NCI-H2196 (cell line): ENCODE results near the gene LRRC40.
"Not testable (repeated sequence)": the region's sequence is repeated elsewhere in the genome, so short reads cannot be mapped to it uniquely, and the experiment has no call there.

Experiments
- DNase-seq: peaks from one replicate; lab custom pipeline; 2025; ENCODE audit not compliant: unreplicated experiment; lab: John Stamatoyannopoulos, UW

Gene LRRC40

DNA sequence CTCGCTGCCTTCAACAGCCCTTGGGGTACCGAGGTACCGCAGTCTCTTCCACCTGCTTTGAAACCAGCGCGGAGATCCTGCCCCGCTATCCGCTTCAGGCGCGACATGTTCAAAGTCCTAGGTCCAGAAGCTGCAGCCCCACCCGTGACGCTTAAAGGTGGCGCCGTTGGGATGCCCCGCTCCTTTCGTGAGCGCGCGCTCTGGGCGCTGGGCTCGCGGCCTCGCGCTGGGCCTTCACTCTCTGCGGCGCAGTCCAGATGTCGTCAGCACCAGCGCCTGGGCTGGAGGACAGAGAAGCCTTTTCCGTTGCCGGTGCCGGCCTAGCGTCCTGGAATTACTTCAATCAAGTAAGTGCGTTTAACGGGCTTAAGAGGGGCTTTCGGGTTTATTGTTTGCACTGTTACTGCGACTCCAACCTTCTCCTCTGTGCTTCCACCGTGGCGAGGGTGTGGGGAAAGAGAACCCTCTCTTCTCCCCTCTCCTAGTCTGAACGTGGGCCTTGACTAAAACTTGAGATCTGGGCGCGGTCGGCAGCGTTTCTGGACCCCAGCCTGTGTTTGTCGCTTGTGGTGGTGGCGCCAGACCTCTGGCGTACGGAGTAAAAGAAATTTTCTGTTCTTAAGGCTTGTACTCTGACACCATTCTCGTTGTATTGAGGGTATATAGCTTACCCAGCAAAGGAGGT is at the start of gene LRRC40:
TSS of gene LRRC40 (minus strand) at position 146 of the 685 bp plus-strand sequence. CDS start at position 107, 39 bp downstream.
- peak; percentile 97 for DNase-seq

DNA sequence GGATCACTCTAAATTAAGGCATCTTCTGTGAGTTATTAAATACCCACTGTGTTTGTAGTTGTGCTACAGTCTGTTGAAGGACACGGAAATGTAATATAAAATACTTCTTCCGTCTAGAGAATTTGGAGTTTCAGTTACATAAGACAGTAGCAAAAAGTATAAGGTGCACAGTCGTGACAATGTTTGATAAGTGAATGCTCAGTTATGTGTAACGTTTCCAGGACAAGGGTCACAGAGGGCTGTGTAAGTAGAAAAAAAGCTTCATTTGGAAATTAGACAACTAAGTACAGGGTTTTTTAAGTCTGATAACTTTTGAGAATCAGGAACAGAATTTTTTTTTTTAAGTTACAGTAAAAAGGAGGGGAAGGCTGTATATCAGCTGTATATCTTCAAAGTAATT is 43.4 kb upstream of the LRRC40 start:
- DNase-seq: no peak

DNA sequence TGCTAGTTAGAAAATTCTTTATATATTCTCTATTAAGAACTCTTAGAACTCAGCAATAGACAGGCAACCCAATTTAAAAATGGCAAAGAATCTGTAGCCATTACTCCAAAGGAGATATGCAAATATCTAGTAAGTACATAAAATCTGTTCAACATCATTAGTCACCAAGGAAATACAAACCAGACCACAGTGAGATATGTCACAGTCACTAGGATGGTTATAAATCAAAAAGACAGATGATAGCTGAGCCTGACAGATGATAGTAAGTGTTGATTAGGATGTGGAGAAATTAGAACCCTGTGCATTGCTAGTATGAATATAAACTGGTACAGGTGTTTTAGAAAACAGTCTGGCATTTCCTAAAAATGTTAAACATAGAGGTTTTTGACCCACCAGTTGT is 42.4 kb upstream of the LRRC40 start:
- DNase-seq: no peak

DNA sequence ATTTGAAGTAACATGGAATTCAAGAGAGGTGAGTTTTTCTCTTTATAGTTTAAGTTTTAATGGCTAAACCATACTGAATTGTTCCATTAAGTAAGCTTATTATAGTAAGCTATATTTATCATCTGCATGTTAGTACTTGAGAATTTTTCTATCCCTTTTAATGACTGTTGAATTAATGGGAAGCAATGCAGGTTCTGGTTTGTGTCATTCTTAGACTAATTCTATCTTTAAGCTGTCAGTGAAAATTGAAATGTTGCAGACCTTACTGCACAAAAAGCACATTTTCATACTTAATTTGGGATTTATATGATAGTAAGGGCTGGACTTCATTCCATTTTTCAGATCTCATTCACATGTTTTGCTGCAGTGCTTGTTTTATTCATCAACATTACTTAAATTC is 41.7 kb upstream of the LRRC40 start:
- no peak for DNase-seq

DNA sequence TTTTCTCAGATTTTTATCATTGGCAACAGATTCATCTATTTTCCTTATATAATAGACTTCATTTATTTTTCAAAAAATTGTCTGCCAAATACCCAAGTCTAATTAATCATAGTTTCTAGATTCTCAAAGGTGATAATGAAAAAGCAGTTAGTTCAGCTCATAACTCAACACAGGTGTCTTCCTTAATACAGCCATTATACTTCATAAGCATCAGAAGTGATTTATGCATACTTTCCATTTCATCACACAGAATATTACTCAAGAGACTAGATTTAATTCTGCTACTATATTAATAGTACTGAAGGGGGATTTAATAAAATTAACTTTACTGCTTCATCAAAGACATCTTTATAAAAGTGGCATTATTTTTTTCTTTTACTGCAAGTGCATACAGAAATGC is 34.6 kb upstream of the LRRC40 start:
- no peak for DNase-seq

DNA sequence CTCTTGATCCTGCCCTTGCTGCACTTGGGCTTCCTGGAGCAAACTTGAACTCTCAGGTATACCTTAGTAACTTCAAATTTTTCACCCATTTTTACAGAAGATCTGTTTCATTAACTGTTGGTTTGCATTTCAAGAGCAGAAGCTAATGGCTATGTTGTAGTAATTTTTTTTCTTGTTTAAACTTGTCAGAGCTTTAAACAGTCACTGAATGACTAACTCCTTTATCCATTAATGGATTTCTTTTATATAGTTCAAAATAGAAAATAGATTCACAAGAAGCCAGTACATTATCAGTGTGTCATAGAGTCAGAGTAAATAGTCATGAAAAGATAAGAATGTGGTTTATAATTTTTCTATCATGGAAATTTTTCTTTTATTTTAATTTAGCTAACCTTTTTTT is 29.4 kb upstream of the LRRC40 start:
- no peak for DNase-seq

DNA sequence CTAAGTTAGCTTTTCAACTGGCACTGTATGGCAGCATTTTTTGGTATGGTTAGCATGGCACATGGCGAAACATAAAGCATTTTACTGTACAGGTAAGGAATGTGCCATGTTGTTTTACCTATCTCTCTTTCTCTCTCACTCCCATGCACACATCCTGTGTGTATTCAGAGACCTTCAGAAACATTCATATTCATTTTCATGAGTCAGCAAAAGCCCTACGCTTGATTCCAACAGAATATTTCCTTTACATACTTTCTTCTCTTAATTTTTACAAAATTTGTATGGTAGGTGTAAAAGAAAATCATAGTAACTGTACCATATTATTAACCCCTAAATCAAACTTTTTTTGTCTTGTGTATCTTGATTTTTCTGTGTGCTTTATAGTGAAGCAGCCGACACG is 26.1 kb upstream of the LRRC40 start:
- DNase-seq: no peak

DNA sequence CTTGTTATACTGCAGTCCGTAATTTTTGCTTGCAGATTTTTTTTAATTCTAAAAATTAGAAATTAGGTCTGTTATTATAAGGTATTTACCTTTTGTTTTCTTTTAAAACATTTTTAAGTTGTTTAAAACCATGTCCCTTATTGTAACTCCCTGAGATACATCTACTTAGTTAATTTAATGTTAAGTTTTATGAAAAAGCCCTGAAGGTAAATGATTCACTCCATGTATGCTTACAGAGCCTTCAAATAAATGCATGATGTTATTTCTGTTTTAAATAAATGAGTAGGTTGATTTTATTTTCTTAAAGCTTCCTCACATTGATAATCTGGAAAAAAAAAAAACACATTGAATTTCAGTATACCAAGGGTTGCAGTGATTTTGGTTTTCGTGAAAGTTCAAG is 23.3 kb upstream of the LRRC40 start:
- no peak for DNase-seq

DNA sequence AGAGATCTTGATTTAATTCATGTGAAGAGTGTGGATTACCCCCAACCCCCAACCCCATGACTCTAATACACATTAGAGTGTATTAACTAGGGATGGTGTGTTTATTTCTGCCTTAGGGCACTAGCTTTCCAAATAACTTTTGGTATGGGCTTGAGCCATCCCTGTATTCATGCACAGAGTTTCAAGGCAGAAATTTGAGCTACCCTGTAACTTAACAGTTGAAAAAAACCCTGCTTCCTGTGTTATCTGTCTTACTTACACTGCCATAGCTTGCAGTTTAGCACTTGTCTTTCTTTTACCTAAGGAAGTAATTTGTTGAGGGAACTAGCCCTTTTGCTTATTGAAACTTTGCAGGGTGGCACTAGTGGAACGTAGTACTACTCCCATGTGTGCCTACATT is 22.1 kb upstream of the LRRC40 start:
- DNase-seq: no peak

DNA sequence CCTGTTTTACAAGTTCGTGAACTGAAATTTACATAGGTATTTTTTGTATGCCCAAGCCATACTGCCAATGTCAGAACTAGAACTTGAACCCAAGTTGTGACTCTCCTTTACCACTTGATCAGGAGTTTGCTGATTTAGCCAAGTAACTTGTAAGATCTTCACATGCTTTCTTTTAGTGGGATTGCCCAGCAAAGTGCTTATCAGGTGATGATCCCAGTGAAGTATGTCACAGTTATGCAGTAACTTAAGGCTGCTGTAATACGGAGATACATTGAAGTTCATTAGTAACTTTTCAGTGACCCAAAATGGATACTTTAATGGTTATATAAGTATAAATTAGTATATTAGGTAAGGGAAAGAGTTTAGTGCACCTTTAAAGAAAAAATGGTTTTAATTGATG is 19.6 kb upstream of the LRRC40 start:
- DNase-seq: no peak

DNA sequence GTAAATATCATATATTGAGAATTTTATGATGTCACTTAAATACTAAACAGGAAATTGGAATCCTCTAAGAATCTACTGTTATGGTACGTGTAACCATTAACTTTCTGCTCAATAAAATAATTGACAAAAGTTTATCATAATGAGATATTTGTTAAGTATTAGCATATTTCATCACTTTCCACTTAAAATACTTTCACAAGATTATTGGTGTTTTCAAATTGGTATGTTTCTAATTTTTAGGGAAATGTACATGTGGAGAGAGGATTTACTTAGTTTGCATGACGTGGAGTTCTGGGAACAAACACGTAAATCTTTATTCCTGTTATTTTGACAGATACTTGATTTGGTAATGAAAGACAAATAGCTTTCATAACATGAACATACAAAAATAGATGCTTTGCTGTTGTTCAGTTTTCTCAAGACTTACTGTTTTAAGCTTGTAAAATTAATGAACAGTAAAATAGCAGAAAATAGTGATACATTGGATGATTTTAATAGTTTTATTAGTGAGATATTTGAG is 17.4 kb upstream of the LRRC40 start:
- DNase-seq: no peak

DNA sequence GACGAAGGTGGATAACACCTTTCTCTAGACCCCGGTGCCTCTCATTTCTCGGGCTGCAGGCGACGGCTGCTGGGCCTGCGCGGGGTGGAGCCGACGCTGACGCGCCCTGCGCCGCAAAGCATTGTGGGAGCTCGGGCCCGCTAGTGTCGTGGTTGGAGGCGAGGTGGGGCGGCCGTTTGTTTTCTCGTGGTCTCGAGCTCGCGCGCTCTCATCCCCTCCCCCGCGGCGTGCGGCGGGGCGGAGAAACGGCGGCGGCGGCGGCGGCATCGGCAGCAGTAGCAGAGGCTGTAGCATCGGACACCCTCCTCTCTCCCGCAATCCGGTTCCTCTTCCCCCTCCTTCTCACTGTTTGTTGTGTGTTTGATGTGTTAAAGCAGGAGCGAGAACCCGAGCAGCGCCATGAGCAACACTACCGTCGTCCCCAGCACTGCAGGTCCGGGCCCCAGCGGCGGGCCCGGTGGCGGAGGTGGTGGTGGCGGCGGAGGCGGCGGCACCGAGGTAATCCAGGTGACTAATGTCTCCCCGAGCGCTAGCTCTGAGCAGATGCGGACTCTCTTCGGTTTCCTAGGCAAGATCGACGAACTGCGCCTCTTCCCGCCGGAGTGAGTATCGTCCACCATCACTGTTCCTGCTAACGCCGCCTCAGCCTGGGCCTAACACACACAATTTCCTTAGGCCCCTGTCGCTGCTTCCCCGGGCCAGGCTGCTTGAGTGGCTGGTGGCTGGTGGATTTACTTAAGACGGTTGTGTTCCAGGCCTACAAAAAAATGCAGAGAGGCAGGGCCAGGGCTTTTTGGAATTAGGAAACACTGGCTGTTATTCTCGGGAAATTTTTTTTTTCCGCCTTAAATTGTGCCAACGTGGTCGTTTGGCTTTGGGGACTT is 16.1 kb upstream of the LRRC40 start, which contains the start of gene SRSF11:
TSS of gene SRSF11 (plus strand) at position 143 of the 884 bp plus-strand sequence. CDS start at position 400, 257 bp downstream.
- DNase-seq: peak; percentile 94

DNA sequence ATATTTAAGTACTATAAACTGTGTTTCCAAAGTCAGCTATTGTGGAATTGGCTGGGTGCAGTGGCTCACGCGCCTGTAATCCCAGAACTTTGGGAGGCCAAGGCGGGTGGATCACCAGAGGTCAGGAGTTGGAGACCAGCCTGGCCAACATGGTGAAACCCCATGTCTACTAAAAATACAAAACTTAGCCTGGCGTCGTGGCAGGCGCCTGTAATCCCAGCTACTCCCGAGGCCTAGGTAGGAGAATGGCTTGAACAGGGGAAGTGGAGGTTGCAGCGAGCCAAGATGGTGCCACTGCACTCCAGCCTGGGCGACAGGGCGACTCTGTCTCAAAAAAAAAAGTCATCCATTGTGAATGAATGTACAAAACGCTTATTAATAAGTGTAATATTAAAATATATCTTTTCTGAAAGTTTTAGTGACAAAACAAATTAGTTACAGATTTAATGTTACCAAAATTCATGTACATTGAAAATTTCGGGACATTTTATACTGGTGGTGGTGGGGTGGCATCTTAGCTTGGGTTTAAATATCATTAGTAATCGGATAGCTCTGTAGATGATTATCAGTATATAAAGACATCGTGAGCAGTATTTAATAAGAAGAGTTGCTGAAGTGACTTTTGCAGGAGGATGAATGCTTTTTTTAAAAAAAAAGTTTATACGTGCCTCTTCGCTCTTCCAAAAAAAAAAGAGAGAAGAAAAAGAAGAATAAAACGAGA is 15.3 kb upstream of the LRRC40 start:
- DNase-seq: no peak

DNA sequence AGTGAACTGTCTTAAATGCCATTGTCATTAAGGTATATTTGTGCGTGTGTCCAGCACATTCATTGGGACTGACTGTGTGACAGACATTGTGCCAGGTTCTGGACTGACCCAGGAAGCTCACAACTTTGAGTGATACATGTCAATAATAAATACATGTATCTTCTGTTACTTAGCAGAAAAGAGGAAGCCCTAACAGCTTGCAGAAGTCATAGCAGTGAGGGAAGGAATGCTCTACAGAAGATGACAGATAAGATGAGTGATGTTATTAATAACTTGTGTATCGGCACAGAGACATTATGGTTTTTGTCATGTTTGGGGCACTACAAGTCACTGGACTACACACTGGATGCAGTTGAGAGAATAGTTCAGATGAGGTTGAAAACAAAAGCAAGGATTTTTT is 14.6 kb upstream of the LRRC40 start:
- DNase-seq: no peak

DNA sequence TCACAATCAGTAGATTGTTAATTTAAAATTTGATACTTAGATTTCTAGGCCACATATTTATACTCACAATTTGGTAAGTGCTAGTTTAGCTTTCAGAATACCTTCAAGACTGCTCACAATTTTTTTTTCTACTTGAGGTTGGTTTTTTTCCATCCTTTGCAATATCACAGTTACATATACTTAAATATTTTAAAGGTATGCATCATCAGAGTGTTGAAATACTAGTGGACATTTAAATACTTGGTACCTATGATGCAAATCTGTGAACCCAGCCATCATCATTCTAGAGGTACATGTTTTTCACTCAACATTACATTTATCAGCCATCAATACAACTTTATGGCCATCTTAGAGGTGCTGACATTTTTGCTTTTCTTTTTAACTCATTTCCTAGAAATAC is 6.2 kb upstream of the LRRC40 start:
- DNase-seq: no peak

DNA sequence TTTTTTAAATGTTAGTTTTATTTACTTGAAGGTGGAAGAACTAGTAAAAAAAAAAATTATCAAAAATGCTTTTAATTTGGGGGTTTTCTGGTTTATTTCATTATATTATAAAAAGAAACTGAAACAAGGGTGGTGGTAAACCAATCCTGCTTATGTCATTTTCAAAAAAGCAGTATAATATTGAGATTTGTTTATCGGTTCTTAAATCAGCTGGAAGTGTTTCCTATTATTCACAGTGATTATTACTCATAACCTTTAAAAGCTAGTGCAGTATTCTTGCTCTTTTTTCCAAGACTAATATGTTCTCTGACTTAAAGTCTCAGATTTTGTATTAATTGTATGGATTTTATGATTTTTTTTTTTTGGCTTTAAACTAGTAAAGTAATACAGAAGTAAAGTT is 5.4 kb upstream of the LRRC40 start:
- no peak for DNase-seq

DNA sequence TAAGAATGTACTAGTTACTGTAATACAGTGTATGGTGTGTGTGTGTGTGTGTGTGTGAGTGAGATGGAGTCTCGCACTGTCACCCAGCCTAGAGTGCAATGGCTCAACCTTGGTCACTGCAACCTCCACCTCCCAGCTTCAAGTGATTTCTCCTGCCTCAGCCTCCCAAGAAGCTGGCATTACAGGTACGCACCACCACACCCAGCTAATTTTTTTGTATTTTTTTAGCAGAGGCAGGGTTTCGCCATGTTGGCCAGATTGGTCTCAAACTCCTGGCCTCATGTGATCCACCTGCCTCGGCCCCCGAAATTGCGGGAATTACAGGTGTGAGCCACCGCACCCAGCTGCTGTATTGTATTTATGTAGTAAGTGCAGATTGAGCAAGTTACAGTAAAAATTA is 2.9 kb upstream of the LRRC40 start:
- DNase-seq: no peak

DNA sequence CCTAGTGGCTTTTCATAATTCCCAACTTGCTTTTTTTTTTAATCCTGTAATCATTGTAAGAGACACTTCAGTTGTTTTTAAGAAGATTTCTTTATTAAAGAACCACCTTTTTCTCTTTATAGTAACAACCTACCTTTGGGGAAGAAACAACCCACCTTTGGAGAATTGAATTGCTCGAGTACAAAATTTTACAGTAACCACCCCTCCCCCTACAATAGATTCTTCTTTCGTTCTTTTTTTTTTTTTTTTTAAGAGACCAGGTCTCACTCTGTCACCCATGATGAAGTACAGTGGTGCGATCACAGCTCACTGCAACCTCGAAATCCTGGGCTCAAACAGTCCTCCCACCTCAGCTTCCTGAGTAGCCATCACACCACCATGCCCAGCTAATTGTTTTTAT is 2.1 kb upstream of the LRRC40 start:
- no peak for DNase-seq

DNA sequence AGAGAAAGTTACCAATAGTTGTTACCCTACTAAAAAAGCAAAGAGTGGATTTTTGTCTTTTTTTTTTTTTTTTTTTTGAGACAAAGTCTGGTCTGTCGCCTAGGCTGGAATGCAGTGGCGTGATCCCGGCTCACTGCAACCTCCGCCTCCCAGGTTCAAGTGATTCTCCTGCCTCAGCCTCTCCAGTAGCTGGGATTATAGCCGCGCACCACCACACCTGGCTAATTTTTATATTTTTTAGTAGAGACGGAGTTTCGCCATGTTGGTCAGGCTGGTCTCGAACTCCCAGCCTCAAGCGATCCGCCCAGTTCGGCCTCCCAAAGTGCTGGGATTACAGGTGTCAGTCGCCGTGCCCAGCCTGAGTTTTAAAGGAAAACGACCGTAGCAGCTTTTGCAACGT is 1.5 kb upstream of the LRRC40 start:
- DNase-seq: not testable (repeated sequence)

DNA sequence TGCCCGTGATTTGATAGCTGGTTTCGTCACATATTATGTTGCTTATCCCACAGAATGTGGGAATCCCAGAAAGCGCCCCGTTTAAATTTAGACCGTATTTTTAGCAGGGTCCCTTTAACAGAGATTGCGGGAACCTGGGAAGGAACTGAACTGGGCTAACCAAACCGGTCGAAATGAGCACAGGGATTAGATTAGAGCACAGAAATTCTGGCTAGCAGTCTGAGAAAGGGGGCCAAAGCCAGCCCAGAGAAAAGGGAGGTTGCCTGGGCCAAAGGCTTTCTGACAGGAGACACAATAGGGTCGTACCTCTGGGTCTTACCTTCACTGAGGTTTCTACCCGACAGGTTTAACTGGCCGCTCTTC is 327 bp downstream of the LRRC40 start:
- DNase-seq: no peak

DNA sequence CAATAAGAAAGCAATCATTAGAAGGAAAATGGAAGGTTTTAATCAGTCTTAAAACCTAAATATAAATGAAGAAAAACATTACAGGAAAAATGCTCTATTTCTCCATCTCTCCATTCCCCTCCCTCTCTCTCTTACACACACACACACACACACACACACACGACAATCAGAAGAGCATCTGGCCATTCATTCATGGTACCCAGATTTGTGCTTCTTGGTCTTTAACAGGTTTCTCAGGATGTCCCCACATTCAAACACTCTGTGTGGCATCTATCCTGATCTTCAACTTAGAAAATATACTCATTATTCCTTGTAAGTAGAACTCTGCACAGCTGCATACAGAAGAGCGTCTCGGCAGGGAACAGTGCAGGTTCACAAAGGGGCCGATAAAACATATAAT is 779 bp downstream of the LRRC40 start:
- DNase-seq: no peak

DNA sequence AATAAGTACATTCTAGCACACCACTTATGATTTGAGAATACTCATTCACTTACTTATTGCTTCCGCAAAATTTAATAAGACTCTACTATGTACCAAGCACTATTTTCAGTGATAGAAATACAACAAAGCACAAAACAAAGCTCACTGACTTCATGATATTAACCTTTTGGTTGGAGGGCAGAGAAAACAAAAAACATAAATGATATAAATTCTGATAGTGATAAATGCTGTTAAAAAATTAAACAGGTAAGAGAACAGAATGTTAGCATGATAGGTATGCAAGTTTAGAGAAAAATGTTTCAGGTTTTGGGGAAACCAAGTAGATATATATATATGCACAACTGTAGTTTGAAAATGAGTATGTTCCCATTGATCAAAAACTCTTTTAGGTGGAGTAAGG is 1.2 kb downstream of the LRRC40 start:
- DNase-seq: no peak
